HepG2 (cell line): Measurements from ENCODE around the gene MAST1. TPM values are rescaled to one million over a fixed set of nuclear protein-coding genes. Genes with fewer than 3 reads are reported as not detected.

Experiments used
- ATAC-seq: fragments of 200-7000 bp; cut with Tn5 transposase; 3 replicates; pipeline ENCODE4 v1.9.1; 2020; ENCODE audit warnings: mild to moderate bottlenecking, moderate library complexity
- BruUV-seq: library from RNA; stranded (reverse); fragments of 400-500 nt; replicated peaks from 2 replicates; lab custom pipeline; 2021; lab: Mats Ljungman, UMichigan
- CTCF ChIA-PET: fragments of 300-600 bp; formaldehyde crosslinking; extraction: SDS; loops from one replicate; lab custom pipeline; 2021; ENCODE audit warnings: low total read pairs, inconsistent platforms, low intra/inter-chr PET ratio; lab: Yijun Ruan, JAX
- POLR2A ChIA-PET: fragments of 350-600 bp; sonication (Branson Sonifier 250); formaldehyde crosslinking; loops from one replicate; lab custom pipeline; 2020; ENCODE audit warnings: antibody characterized with exemption, inconsistent platforms; lab: Yijun Ruan, JAX
- DNase-seq: peaks from one replicate; pipeline ENCODE4 v3.0.0-alpha.2; 2015; ENCODE audit warnings: low spot score
- FAIRE-seq: peaks from 3 replicates; lab custom pipeline; 2011; peaks lifted over from hg19 to GRCh38; lab: Jason Lieb, UNC
- H2AFZ ChIP-seq: one replicate; pipeline ENCODE4 v1.6.1; 2011; ENCODE audit warnings: low read length, inconsistent platforms
- H3K27ac ChIP-seq: fragments of 300-600 bp; 3 replicates; pipeline ENCODE4 v1.8.0; 2011; ENCODE audit warnings: mixed run types, mild to moderate bottlenecking, mixed read lengths, low read length, inconsistent platforms; ENCODE audit not compliant: insufficient read depth; ENCODE audit errors: extremely low read length
- H3K27me3 ChIP-seq, 2 experiments: fragments of 200-600 bp in 1 of 2; 2 replicates in 1 of 2; 3 replicates in 1 of 2; pipeline versions ENCODE4 v1.6.0 to v1.8.0; 2011; ENCODE audit warnings: low read length in 2 of 2, mild to moderate bottlenecking in 2 of 2, moderate library complexity in 2 of 2, inconsistent platforms in 1 of 2; ENCODE audit not compliant: insufficient read depth in 2 of 2, control insufficient read depth in 1 of 2
- H3K36me3 ChIP-seq, 2 experiments: fragments of 200-600 bp in 1 of 2; replicated peaks in 1 of 2; 2 replicates in 1 of 2; 3 replicates in 1 of 2; pipeline versions ENCODE4 v1.5.1 to v1.8.0; 2011; ENCODE audit warnings: low read length in 2 of 2, inconsistent platforms in 1 of 2; ENCODE audit not compliant: insufficient read depth in 2 of 2, control insufficient read depth in 1 of 2
- H3K4me1 ChIP-seq: 2 replicates; pipeline ENCODE4 v1.5.1; 2012; ENCODE audit warnings: low read length, inconsistent platforms; ENCODE audit not compliant: insufficient read depth
- H3K4me2 ChIP-seq: 2 replicates; pipeline ENCODE4 v1.6.0; 2011; ENCODE audit warnings: low read depth, low read length, inconsistent platforms
- H3K4me3 ChIP-seq, 3 experiments: fragments of 200-600 bp in 1 of 3; sonication (generic), shearing (Covaris generic) in 1 of 3; replicated peaks in 1 of 3; 2 replicates each; pipeline ENCODE4 v1.5.1; 2011 to 2016; ENCODE audit warnings: low read length in 3 of 3, inconsistent platforms in 2 of 3, low read depth in 2 of 3, mild to moderate bottlenecking in 2 of 3, control low read depth in 1 of 3, mixed read lengths in 1 of 3; ENCODE audit not compliant: insufficient read depth in 1 of 3
- H3K79me2 ChIP-seq: one replicate; pipeline ENCODE4 v1.6.1; 2011; ENCODE audit warnings: low read length, inconsistent platforms; ENCODE audit not compliant: insufficient read depth
- H3K9ac ChIP-seq: 2 replicates; pipeline ENCODE4 v1.6.0; 2011; ENCODE audit warnings: mild to moderate bottlenecking, low read depth, low read length, inconsistent platforms; ENCODE audit not compliant: insufficient read depth
- H3K9me3 ChIP-seq: 2 replicates; pipeline ENCODE4 v1.5.1; 2012; ENCODE audit warnings: mild to moderate bottlenecking, low read length
- H4K20me1 ChIP-seq: 2 replicates; pipeline ENCODE4 v1.6.0; 2011; ENCODE audit warnings: inconsistent platforms, mild to moderate bottlenecking, low read length, moderate library complexity; ENCODE audit not compliant: insufficient read depth
- CREB3 ChIP-seq: sonication (generic); formaldehyde crosslinking; IDR thresholded peaks from 2 replicates; pipeline ENCODE4 v1.5.0; 2020; ENCODE audit warnings: missing genetic modification reagents
- FOXK1 ChIP-seq: sonication (generic); formaldehyde crosslinking; IDR thresholded peaks from 2 replicates; pipeline ENCODE4 v1.4.0; 2020; ENCODE audit warnings: low read depth, missing genetic modification reagents, borderline replicate concordance
- HMGXB3 ChIP-seq: sonication (generic); formaldehyde crosslinking; IDR thresholded peaks from 2 replicates; pipeline ENCODE4 v1.4.0; 2020; ENCODE audit warnings: missing genetic modification reagents, borderline replicate concordance
- THRA ChIP-seq: sonication (generic); formaldehyde crosslinking; IDR thresholded peaks from 2 replicates; pipeline ENCODE4 v1.4.0; 2020; ENCODE audit warnings: missing genetic modification reagents, borderline replicate concordance
- ZNF24 ChIP-seq: fragments of 450-650 bp; IDR thresholded peaks from 2 replicates; pipeline ENCODE4 v1.6.1; 2017; ENCODE audit warnings: antibody characterized with exemption, mild to moderate bottlenecking
- ZNF607 ChIP-seq: sonication (generic); formaldehyde crosslinking; IDR thresholded peaks from 2 replicates; pipeline ENCODE4 v1.5.1; 2020; ENCODE audit warnings: missing genetic modification reagents, mild to moderate bottlenecking, borderline replicate concordance
- ZNF652 ChIP-seq: IDR thresholded peaks from 2 replicates; pipeline ENCODE4 v1.6.1; 2016; ENCODE audit warnings: low read depth, borderline replicate concordance
- ZNF704 ChIP-seq: sonication (generic); formaldehyde crosslinking; IDR thresholded peaks from 2 replicates; pipeline ENCODE4 v1.8.1; 2023; ENCODE audit warnings: mild to moderate bottlenecking, inconsistent platforms, moderate library complexity, missing genetic modification reagents, borderline replicate concordance
- WGBS: methylation state at CpG from one replicate; pipeline ENCODE4 v1.1.6; 2017; ENCODE audit warnings: low lambda C conversion rate; 5-methylcytosine and 5-hydroxymethylcytosine counted together
- in situ Hi-C: cut with HindIII; loops from 2 replicates; pipeline ENCODE4 v1.10.0; 2017; ENCODE audit warnings: low pct_unique_long_range_greater_than_20kb; ENCODE audit not compliant: extremely low pct_ligation_motif_present
- intact Hi-C: fragments of 100-400 bp; cut with micrococcal nuclease; formaldehyde crosslinking; loops from one replicate; pipeline ENCODE4 v1.10.0; 2022; ENCODE audit not compliant: unreplicated experiment
- polyA plus RNA-seq, 8 experiments: library from polyadenylated mRNA; depleted of rRNA in 3 of 8; stranded (reverse) in 7 of 8; unstranded in 1 of 8; fragments of >200 nt; fragmentation: Illumina TruSeq in 4 of 8; extraction: Trizol in 4 of 8; gene quantifications; 2 replicates each; pipeline versions ENCODE4 v1.2.1 to v1.2.3, GENCODE V29; 2011 to 2016; ENCODE audit warnings: low read depth in 4 of 8, missing spikeins in 1 of 8, mixed read lengths in 1 of 8; ENCODE audit not compliant: insufficient read depth in 1 of 8
- total RNA-seq, 5 experiments: library from RNA; depleted of rRNA; stranded (reverse); fragments of >200 nt; fragmentation: Illumina TruSeq; extraction: Trizol; gene quantifications; 2 replicates each; pipeline ENCODE4 v1.2.3, GENCODE V29; 2016; ENCODE audit warnings: low read depth in 1 of 5

The MAST1 gene
- total and polyA plus RNA-seq, 2 of the 13 experiments (the other 11 are each of a cell fraction or from before 2014, with no cell fraction given), result 0.73 to 4.7 TPM

- TF ChIP-seq HMGXB3 (0 out of 2 replicates have a peak, but pooled peaks have one; percentile 3), FOXK1 (CRISPR knock-in tag) (0 out of 2 replicates have a peak, but pooled peaks have one; percentile 48), THRA (CRISPR knock-in tag) (peak; percentile 5; the same call in 1 of the 2 replicates), ZNF652 (CRISPR knock-in tag) (no peak), ZNF607 (no peak)
These were observed 1.8 kb upstream of the MAST1 start (continued) for GRCh38 chr19:12836529-12836863.

GRCh38 chr19:12837225-12837624 lies 1.1 kb upstream of the MAST1 start:
- no TSS peak for BruUV-seq
- no peak for FAIRE-seq
- H3K4me1 ChIP-seq, result peaks cover 51% of the 10 kb centered on the region
- ATAC-seq, result no peak
- WGBS, result 10% methylated on average over 4 of the region's 4 CpGs
- ChIA-PET CTCF (interaction anchor here (0.8 to 1.1 kb wide), 2 partner anchors 11 kb away, joined by 3 read pairs; no protein-coding TSS in a partner anchor), POLR2A (interaction anchor here (0.8 kb wide), 1 partner anchor 45 kb away, joined by 3 read pairs; no protein-coding TSS in a partner anchor)
- no peaks in the 10 kb centered on the region for H3K9me3 ChIP-seq
- no peak for DNase-seq
- intact Hi-C loops (no loop called here), in situ Hi-C loops (loop anchor here (5.0 kb wide), 1 partner anchor 65 kb away; no protein-coding TSS in a partner anchor)
- H3K27me3 ChIP-seq, result peaks cover 0 to 21% of the 10 kb centered on the region in 2 experiments; a peak in 2 of 5 replicates
- H3K27ac ChIP-seq, result no peak overlapping the region
- H4K20me1 ChIP-seq, result no peaks in the 10 kb centered on the region
- H3K4me3 ChIP-seq, result no peak overlapping the region
- no peaks in the 10 kb centered on the region for H3K36me3 ChIP-seq
- no peaks in the 10 kb centered on the region for H3K79me2 ChIP-seq
- H3K4me2 ChIP-seq, result no peak overlapping the region
- H3K9ac ChIP-seq, result no peak overlapping the region
- TF ChIP-seq CREB3 (CRISPR knock-in tag), result no peak
- no peak for TF ChIP-seq ZNF704 (CRISPR knock-in tag)
- 0 out of 2 replicates have a peak, but pooled peaks have one; percentile 25 for TF ChIP-seq ZNF24
- no peak overlapping the region for H2AFZ ChIP-seq
